ENCODE data around the gene TBL1X.

Gene TBL1X

GRCh38 chrX:9781941-9782340 lies 317.1 kb downstream of the TBL1X start:
- no peak for DNase-seq

DNA sequence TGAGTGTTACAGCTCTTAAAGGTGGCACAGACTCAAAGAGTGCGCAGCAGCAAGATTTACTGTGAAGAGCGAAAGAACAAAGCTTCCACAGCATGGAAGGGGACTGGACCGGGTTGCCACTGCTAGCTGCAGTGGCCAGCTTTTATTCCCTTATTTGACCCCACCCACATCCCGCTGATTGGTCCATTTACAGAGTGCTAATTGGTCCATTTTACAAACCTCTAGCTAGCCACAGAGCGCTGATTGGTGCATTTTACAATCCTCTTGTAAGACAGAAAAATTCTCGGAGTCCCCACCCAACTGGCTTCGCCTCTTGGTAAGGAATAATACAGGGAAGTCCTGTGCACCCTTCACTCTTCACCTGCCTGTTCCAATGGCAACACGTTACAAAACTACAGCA lies 319.5 kb downstream of the TBL1X start:
- DNase-seq: no peak

DNA sequence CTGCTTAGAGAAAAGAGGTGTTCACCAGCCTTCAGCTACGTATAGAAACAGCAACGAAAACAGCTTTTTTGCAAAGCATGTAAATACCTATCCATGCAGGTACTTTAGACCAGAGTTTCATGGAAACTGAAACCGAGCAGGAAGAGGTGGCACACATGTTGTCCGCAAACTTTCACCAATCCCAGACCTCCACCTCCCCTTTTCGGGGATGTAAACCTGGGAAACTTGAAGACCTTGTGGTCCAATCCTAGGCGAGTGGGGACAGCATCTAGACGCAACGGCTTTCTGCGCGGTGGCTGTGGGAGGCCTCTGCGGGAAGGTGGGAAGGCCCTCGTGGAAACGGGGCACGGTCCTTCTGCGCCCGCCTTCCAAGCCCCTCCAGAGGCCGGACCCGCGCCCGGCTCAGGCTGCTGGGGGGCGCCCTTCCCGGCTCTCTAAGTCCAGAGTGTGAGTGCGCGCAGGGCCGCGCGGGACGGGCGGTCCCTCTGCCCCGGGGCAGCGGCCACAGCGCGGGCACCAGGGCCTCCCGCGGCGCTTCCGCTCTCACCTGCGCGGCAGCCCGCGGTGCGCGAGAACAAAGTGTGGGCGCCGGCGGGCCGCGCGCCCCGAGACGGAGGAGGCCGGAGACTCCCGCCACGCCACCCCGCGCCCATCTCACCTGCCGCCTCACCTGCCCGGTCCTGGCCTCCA lies 320.5 kb downstream of the TBL1X start:
- no peak for DNase-seq

- no peak for DNase-seq
Observed at GRCh38 chrX:9785944-9786797, 321.3 kb downstream of the TBL1X start, which contains the start of gene SHROOM2. Gene SHROOM2, plus strand, starts transcription at chrX:9786429. Its CDS starts 117 bp downstream, at chrX:9786546.

DNA sequence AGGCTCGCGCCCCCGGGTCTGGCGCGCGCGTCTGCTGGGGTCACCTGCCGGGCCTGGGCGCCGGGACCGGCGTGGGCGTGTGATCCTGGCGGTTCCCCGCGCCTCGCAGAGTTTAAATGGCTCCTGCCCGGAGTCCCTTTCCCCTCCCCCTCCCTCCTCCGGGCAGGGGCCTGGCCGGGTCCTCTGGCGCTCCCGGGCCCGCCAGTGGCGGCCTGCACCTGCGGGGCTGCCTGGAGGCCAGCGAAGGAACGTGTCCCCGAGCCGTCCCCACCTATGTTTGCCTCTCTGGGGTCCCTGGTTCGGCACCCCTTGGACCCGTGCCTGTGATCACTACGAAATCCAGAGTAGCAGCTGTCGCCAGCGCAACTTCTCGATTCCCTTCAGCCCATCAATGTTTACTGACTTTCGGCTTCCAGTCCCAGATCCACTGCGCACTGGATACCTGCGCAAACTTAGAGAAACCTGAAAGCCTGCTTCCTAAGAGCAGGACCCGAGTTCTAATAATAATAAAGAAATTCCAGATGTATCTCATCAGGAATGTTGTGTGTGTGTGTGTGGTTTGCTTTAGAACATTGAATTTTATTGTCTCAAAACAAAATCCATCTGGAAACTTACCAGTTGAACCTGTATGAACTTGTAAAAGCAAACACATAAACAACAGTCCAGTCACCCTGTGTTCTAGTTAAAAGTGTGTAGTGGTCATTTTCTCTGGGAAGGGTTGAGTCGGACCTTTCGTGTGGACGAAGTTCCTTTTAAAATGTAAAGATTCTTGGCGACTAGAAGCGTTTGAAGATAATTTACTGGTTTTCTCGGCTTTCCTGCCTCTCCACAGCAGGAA lies 322.2 kb downstream of the TBL1X start:
- no peak for DNase-seq

DNA sequence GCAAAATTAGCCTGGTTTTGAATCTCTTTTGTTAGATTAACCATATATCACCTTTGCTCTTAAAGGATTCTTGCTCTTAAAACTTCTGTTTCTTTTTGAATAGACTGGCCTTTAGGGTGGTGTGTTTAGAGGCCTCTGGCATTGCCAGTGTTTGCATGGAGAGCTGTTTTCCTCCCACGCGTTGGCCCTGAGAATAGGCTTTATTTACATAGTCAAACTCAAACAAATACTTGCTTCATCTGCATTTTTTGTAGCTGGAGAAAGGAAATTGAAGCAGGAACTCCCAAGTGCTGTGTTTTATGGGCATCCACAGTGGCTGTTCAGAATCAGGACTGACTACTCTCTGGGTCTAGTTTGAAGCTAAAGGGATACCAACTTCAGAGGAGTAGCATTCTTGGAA lies 324.1 kb downstream of the TBL1X start:
- DNase-seq: no peak

DNA sequence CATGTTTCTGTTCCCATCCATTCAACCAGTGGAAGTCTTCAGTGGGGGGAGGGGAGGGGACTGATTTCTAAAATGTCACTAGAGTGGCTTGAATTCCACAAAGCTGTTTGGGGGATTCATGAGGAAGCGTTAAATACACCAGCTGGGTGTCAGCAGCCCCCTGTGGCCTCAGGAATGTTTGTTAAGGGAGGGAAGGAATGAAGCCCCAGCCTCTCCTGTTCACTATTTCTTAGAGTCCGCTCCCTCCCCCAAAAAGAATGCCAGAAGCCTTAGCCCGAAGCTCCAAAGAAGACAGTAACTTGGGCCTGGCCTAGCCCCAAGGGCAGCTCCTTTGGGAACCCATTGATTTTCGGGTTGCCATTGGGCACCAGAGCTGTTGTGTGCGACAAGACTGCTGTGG lies 324.7 kb downstream of the TBL1X start:
- DNase-seq: no peak

All from effector CD4-positive, alpha-beta T cell (primary cell).